Measurements from ENCODE around the gene NTM.

DNA sequence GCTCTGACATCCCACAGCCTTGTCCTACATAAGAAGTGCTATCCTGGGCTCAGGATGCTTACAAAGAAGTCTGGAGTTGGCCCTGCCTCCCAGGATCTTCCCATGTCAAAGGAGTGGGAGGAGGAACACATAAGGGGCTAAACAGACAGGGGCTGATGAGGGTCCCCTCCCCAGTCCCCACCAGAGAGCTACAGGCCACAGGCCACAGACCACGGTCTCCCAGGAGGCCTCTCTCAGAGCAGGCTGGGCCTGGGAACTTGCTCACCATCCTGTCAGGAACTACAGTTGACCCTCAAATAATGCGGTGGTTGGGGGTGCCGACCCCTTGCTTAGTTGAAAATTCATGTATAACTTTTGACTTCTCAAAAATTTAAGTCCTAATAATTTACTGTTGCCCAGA is 315.5 kb downstream of the NTM start:
- TF ChIP-seq POLR2A (IDR thresholded peaks at IDR 0.05) (no peak), EP300 (IDR thresholded peaks at IDR 0.05) (no peak), POLR2AphosphoS5 (IDR thresholded peaks at IDR 0.05) (no peak)
- TF ChIP-seq, protein P1, sequence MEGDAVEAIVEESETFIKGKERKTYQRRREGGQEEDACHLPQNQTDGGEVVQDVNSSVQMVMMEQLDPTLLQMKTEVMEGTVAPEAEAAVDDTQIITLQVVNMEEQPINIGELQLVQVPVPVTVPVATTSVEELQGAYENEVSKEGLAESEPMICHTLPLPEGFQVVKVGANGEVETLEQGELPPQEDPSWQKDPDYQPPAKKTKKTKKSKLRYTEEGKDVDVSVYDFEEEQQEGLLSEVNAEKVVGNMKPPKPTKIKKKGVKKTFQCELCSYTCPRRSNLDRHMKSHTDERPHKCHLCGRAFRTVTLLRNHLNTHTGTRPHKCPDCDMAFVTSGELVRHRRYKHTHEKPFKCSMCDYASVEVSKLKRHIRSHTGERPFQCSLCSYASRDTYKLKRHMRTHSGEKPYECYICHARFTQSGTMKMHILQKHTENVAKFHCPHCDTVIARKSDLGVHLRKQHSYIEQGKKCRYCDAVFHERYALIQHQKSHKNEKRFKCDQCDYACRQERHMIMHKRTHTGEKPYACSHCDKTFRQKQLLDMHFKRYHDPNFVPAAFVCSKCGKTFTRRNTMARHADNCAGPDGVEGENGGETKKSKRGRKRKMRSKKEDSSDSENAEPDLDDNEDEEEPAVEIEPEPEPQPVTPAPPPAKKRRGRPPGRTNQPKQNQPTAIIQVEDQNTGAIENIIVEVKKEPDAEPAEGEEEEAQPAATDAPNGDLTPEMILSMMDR (IDR thresholded peaks at IDR 0.05), result no peak
